Esophagus muscularis mucosa (tissue), 4 donors: ENCODE data around the gene RHBDL1. TPM values are rescaled to one million over a fixed set of nuclear protein-coding genes. Genes with fewer than 3 reads are reported as not detected.

ENCODE experiments used
- DNase-seq: peaks from one replicate; pipeline ENCODE4 v3.0.0-alpha.2; 2017; ENCODE audit errors: extremely low spot score
- H3K27ac ChIP-seq, 4 donors: fragments of 200-600 bp; sonication (generic); replicated peaks in 1 of 4; 1 replicate in 3 of 4; 2 replicates in 1 of 4; pipeline ENCODE4 v1.5.1; 2016 to 2019; ENCODE audit warnings: mild to moderate bottlenecking in 1 of 4
- H3K27me3 ChIP-seq, 4 donors: fragments of 200-600 bp; sonication (generic); one replicate each; pipeline versions ENCODE4 v1.5.1 to v1.6.0; 2016 to 2019
- H3K36me3 ChIP-seq, 4 donors: fragments of 200-600 bp; sonication (generic); one replicate each; pipeline ENCODE4 v1.5.1; 2016 to 2019
- H3K4me1 ChIP-seq, 4 donors: fragments of 200-600 bp; sonication (generic); one replicate each; pipeline ENCODE4 v1.5.1; 2016 to 2019
- H3K4me3 ChIP-seq, 4 donors: fragments of 200-600 bp; sonication (generic); 1 replicate in 2 of 4; 2 replicates in 2 of 4; pipeline ENCODE4 v1.5.1; 2016 to 2019; ENCODE audit warnings: mild to moderate bottlenecking in 4 of 4, moderate library complexity in 1 of 4
- H3K9me3 ChIP-seq, 4 donors: fragments of 200-600 bp; sonication (generic); 1 replicate in 3 of 4; 2 replicates in 1 of 4; pipeline ENCODE4 v1.5.1; 2016 to 2019
- CTCF ChIP-seq, 3 experiments: fragments of 200-600 bp in 2 of 3; fragments of 450-650 bp in 1 of 3; sonication (generic) in 2 of 3; IDR thresholded peaks; one replicate each; pipeline ENCODE4 v1.5.1; 2017 to 2019; ENCODE audit warnings: antibody characterized with exemption in 3 of 3, mild to moderate bottlenecking in 2 of 3, moderate library complexity in 1 of 3
- EP300 ChIP-seq: sonication (generic); formaldehyde crosslinking; IDR thresholded peaks from one replicate; pipeline ENCODE4 v1.6.1; 2017; ENCODE audit warnings: antibody characterized with exemption
- POLR2A ChIP-seq: fragments of 450-650 bp; IDR thresholded peaks from one replicate; pipeline ENCODE4 v1.6.1; 2017; ENCODE audit warnings: antibody characterized with exemption, moderate library complexity, mild to moderate bottlenecking, low read depth
- POLR2AphosphoS5 ChIP-seq, 2 donors: sonication (generic); formaldehyde crosslinking; IDR thresholded peaks; one replicate each; pipeline ENCODE4 v1.6.1; 2017; ENCODE audit warnings: antibody characterized with exemption in 2 of 2
- WGBS: methylation state at CpG from one replicate; pipeline ENCODE4 v1.1.5; 2018; 5-methylcytosine and 5-hydroxymethylcytosine counted together
- intact Hi-C: fragments of 100-400 bp; cut with DNase I; formaldehyde crosslinking; loops from one replicate; pipeline ENCODE4 v1.15.1; 2023
- total RNA-seq, 4 donors: library from RNA; depleted of rRNA; stranded (reverse); fragments of >200 nt; gene quantifications; one replicate each; pipeline versions ENCODE4 v1.1.0 to v1.2.1, GENCODE V29; 2016

Gene RHBDL1
- total RNA-seq, 4 donors from 2014 or later: 0.17 to 2.0 (median 0.66) TPM

DNA sequence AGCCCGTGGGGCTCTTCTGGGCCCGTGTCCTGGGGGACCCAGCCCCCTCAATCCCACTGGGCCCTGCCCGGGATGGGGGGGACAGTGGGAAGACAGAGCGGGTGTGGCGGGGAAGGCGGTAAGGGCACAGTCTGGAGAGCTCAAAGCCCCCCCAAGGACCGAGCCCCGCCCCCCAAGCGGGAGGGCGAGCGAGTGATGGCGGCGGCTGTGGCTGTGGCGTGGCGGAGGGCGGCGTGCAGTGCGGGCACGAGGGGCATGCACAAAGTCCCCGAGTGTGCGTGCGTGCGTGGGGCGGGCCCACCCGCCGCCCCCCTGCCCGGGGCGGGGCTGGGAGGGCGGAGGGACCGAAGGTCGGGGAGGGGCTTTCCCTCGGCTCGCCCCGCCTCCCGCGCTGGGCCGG lies 18.3 kb downstream of the RHBDL1 start:
- Histone ChIP-seq H3K9me3 (no peaks in the 10 kb centered on the region), H3K4me3 (peak overlapping the region in 1 of 4 donors; percentile 45), H3K36me3 (no peaks in the 10 kb centered on the region), H3K27me3 (peaks cover 9 to 67% (median 39%) of the 10 kb centered on the region in 4 donors), H3K27ac (no peak overlapping the region), H3K4me1 (peaks cover 28 to 51% (median 42%) of the 10 kb centered on the region in 4 donors)
- intact Hi-C loops: no loop called here
- TF ChIP-seq POLR2A (no peak), EP300 (no peak), POLR2AphosphoS5 (IDR thresholded peaks at IDR 0.05) (no peak), CTCF (IDR thresholded peaks at IDR 0.05) (no peak)
- no CpG with 5 or more reads among the region's 37 CpGs for WGBS
- no peak for DNase-seq

DNA sequence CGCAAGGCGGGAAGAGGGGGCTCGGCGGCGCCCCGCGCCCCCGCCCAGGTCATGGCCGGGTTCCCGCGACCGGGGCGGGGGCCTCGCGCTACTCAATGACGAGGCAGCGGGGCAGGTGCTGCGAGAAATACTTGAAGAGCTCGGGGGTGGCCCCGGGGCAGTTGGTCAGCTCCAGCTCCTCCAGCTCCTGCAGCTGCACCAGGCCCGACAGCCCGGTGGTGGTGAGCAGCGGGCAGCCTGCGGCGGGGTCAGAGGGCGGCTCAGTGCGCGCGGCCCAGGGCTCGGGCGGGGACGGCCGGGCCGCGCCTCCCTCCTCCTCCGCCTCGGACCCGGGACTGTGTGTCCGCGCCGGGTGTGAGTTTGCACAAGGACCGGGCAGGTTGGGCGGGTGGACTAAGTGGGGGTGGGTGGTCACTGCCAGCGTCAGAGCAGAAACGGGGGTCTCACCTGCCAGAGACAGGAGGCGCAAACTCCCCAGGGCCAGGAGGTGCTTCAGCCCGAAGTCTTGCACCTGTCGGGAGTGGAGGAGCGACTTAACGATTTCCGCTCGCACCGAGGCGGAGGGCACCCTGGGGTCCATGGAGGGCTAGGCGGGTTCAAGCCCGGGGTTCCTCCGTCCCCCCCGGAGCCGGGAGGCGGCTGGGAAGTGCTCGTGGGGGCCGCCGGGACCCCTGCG lies 18.9 kb downstream of the RHBDL1 start:
- TF ChIP-seq CTCF (IDR thresholded peaks at IDR 0.05) (no peak), POLR2A (no peak), POLR2AphosphoS5 (IDR thresholded peaks at IDR 0.05) (no peak), EP300 (no peak)
- H3K27me3 ChIP-seq: peaks cover 9 to 72% (median 39%) of the 10 kb centered on the region in 4 donors
- H3K4me3 ChIP-seq: peak overlapping the region in 1 of 4 donors; percentile 45
- WGBS: 4% methylated on average over 19 of the region's 64 CpGs
- H3K9me3 ChIP-seq: no peaks in the 10 kb centered on the region
- intact Hi-C loops: no loop called here
- H3K27ac ChIP-seq: no peak overlapping the region
- H3K4me1 ChIP-seq: peaks cover 22 to 46% (median 37%) of the 10 kb centered on the region in 4 donors
- DNase-seq: no peak
- H3K36me3 ChIP-seq: no peaks in the 10 kb centered on the region

- DNase-seq: no peak
- TF ChIP-seq POLR2A (no peak), CTCF (IDR thresholded peaks at IDR 0.05) (no peak), EP300 (no peak)
- Histone ChIP-seq H3K9me3 (no peaks in the 10 kb centered on the region), H3K27me3 (peaks cover 9 to 78% (median 40%) of the 10 kb centered on the region in 4 donors), H3K36me3 (no peaks in the 10 kb centered on the region), H3K4me3 (peak overlapping the region in 1 of 4 donors; percentile 45), H3K27ac (no peak overlapping the region), H3K4me1 (peaks cover 17 to 40% (median 31%) of the 10 kb centered on the region in 4 donors)
- 7% methylated on average over 2 of the region's 37 CpGs for WGBS
- intact Hi-C loops: no loop called here
Measured at GRCh38 chr16:694863-695354, 19.4 kb downstream of the RHBDL1 start.

DNA sequence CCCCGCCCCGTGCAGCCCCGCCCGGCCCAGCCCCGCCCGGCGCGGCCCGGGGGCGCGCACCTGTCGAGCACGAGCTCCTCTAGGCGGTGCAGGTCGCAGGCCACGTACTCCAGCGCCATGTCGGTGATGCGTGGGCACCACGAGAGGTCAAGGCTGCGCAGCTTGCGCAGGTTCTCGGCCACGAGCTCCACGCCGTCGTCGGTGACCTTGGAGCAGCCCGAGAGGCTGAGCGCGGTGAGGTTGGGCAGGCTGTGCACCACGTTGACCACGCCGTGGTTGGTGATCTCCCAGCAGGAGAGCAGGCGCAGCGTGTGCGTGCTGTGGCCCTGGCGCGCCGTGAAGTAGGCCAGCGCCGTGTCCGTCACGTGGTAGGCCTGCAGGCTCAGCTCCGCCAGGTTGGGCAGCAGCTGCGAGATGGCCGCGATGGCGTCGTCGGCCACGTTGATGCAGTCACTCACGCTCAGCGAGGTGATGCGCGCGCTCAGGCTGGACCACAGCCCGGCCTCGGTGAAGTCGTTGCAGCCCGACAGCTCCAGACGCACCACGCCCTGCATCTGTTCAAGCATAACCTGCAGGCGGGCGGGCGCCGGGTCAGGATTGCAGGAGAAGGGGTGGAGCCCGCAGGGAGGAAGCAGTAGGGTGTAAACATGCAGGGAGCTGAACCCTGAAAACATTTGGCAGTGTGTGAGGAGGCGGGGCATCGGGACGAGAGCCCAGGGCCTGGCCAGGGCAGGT lies 20.1 kb downstream of the RHBDL1 start:
- intact Hi-C loops: no loop called here
- no peaks in the 10 kb centered on the region for H3K36me3 ChIP-seq
- peaks cover 17 to 39% (median 31%) of the 10 kb centered on the region in 4 donors for H3K4me1 ChIP-seq
- peaks cover 9 to 84% (median 45%) of the 10 kb centered on the region in 4 donors for H3K27me3 ChIP-seq
- H3K27ac ChIP-seq: no peak overlapping the region
- no peaks in the 10 kb centered on the region for H3K9me3 ChIP-seq
- DNase-seq: no peak
- TF ChIP-seq POLR2AphosphoS5 (IDR thresholded peaks at IDR 0.05) (no peak), EP300 (no peak), CTCF (IDR thresholded peaks at IDR 0.05) (no peak), POLR2A (no peak)
- WGBS: 20% methylated on average over 17 of the region's 71 CpGs
- H3K4me3 ChIP-seq: peak overlapping the region; percentile 1 to 45 (median 20)
